Endothelial cell of umbilical vein (primary cell): ENCODE data around the gene CD46. TPM values are rescaled to one million over a fixed set of nuclear protein-coding genes. Genes with fewer than 3 reads are reported as not detected.
"Not testable (repeated sequence)": the region's sequence is repeated elsewhere in the genome, so short reads cannot be mapped to it uniquely, and the experiment has no call there.

Experiments used
- BruUV-seq: library from RNA; stranded (reverse); fragments of 400-500 nt; replicated peaks from 2 replicates; lab custom pipeline; 2021; lab: Mats Ljungman, UMichigan
- CTCF ChIA-PET: fragments of 300-600, 350-600 bp; sonication (Branson Sonifier 250); formaldehyde crosslinking; loops from one replicate; lab custom pipeline; 2021; ENCODE audit warnings: antibody characterized with exemption, inconsistent platforms; lab: Charles Lee
- POLR2A ChIA-PET: fragments of 300-600, 350-600 bp; sonication (Branson Sonifier 250); formaldehyde crosslinking; loops from one replicate; lab custom pipeline; 2021; ENCODE audit warnings: antibody characterized with exemption, inconsistent platforms; lab: Charles Lee
- DNase-seq: peaks from one replicate; pipeline ENCODE4 v3.0.0-alpha.2; 2011; ENCODE audit warnings: low read depth, low spot score
- FAIRE-seq: peaks from 2 replicates; lab custom pipeline; 2011; peaks lifted over from hg19 to GRCh38; lab: Jason Lieb, UNC
- H2AFZ ChIP-seq: 2 replicates; pipeline ENCODE4 v1.6.0; 2012; ENCODE audit warnings: low read depth, low read length, control low read depth, inconsistent platforms
- H3K27ac ChIP-seq: 2 replicates; pipeline ENCODE4 v1.5.1; 2011; ENCODE audit warnings: low read depth, mild to moderate bottlenecking, control low read depth, low read length, moderate library complexity; ENCODE audit not compliant: insufficient read depth
- H3K27me3 ChIP-seq, 2 experiments: 2 replicates each; pipeline versions ENCODE4 v1.6.0 to v1.6.1; 2011; ENCODE audit warnings: low read length in 2 of 2, mixed read lengths in 1 of 2; ENCODE audit not compliant: control insufficient read depth in 2 of 2, insufficient read depth in 2 of 2
- H3K36me3 ChIP-seq, 2 experiments: 2 replicates in 1 of 2; 3 replicates in 1 of 2; pipeline ENCODE4 v1.5.1; 2011; ENCODE audit warnings: low read length in 2 of 2, mild to moderate bottlenecking in 1 of 2, moderate library complexity in 1 of 2; ENCODE audit not compliant: control insufficient read depth in 2 of 2, insufficient read depth in 2 of 2; ENCODE audit errors: extremely low read depth in 1 of 2
- H3K4me1 ChIP-seq: 3 replicates; pipeline ENCODE4 v1.5.1; 2011; ENCODE audit warnings: mild to moderate bottlenecking, low read length; ENCODE audit not compliant: control insufficient read depth, insufficient read depth; ENCODE audit errors: extremely low read depth
- H3K4me2 ChIP-seq: 2 replicates; pipeline ENCODE4 v1.6.1; 2011; ENCODE audit warnings: low read length, control low read depth, mixed read lengths; ENCODE audit not compliant: insufficient read depth
- H3K4me3 ChIP-seq, 3 experiments: fragments of 200-600 bp in 1 of 3; sonication (generic), shearing (Covaris generic) in 1 of 3; replicated peaks in 1 of 3; 2 replicates each; pipeline ENCODE4 v1.5.1; 2011 to 2016; ENCODE audit warnings: control low read depth in 3 of 3, low read length in 3 of 3, mild to moderate bottlenecking in 2 of 3, inconsistent platforms in 1 of 3, low read depth in 1 of 3, moderate library complexity in 1 of 3; ENCODE audit not compliant: insufficient read depth in 1 of 3
- H3K79me2 ChIP-seq: 2 replicates; pipeline ENCODE4 v1.6.0; 2012; ENCODE audit warnings: low read length, inconsistent platforms; ENCODE audit not compliant: control insufficient read depth, insufficient read depth
- H3K9ac ChIP-seq: replicated peaks from 2 replicates; pipeline ENCODE3; 2011; ENCODE audit warnings: low read length, control low read depth; ENCODE audit not compliant: insufficient read depth; ENCODE audit errors: extremely low read depth
- H3K9me1 ChIP-seq: replicated peaks from 3 replicates; pipeline ENCODE4 v1.6.0; 2011; ENCODE audit warnings: mild to moderate bottlenecking, low read length; ENCODE audit not compliant: control insufficient read depth, insufficient read depth; ENCODE audit errors: extremely low read depth
- H3K9me3 ChIP-seq: replicated peaks from 2 replicates; pipeline ENCODE4 v1.5.1; 2012; ENCODE audit warnings: low read length, inconsistent platforms; ENCODE audit not compliant: control insufficient read depth, insufficient read depth
- H4K20me1 ChIP-seq: replicated peaks from 2 replicates; pipeline ENCODE3; 2011; ENCODE audit warnings: mild to moderate bottlenecking, low read length; ENCODE audit not compliant: control insufficient read depth, insufficient read depth; ENCODE audit errors: extremely low read depth
- CTCF ChIP-seq, 2 donors: IDR thresholded peaks; 1 replicate in 1 of 2; 2 replicates in 1 of 2; pipeline ENCODE4 v1.5.1; 2011; ENCODE audit warnings: low read length in 2 of 2, mild to moderate bottlenecking in 2 of 2, moderate library complexity in 2 of 2, control low read depth in 1 of 2, inconsistent platforms in 1 of 2, low read depth in 1 of 2; ENCODE audit not compliant: insufficient read depth in 1 of 2; ENCODE audit errors: extremely low read depth in 1 of 2
- EZH2 ChIP-seq: IDR thresholded peaks from 2 replicates; pipeline ENCODE4 v1.6.1; 2012; ENCODE audit warnings: borderline replicate concordance, low read depth, mild to moderate bottlenecking, moderate library complexity, low read length, inconsistent platforms; ENCODE audit not compliant: severe bottlenecking
- FOS ChIP-seq: IDR thresholded peaks from 2 replicates; pipeline ENCODE4 v1.6.1; 2011; ENCODE audit warnings: mild to moderate bottlenecking, low read length, moderate library complexity, borderline replicate concordance; ENCODE audit not compliant: insufficient read depth
- GATA2 ChIP-seq: IDR thresholded peaks from 2 replicates; pipeline ENCODE4 v1.7.0; 2011; ENCODE audit warnings: low read depth, mild to moderate bottlenecking, moderate library complexity, mixed read lengths, low read length; ENCODE audit not compliant: insufficient read length, insufficient read depth
- JUN ChIP-seq: IDR thresholded peaks from 2 replicates; pipeline ENCODE4 v1.6.1; 2011; ENCODE audit warnings: borderline replicate concordance, low read depth; ENCODE audit not compliant: insufficient read length, insufficient read depth
- MAX ChIP-seq: IDR thresholded peaks from 2 replicates; pipeline ENCODE4 v1.6.1; 2011; ENCODE audit not compliant: insufficient read depth, insufficient read length
- MYC ChIP-seq: IDR thresholded peaks from one replicate; pipeline ENCODE4 v1.6.1; 2011; ENCODE audit warnings: mild to moderate bottlenecking, low read depth, low read length
- POLR2A ChIP-seq: IDR thresholded peaks from 2 replicates; pipeline ENCODE4 v1.6.1; 2012; ENCODE audit warnings: low read depth, mild to moderate bottlenecking, control low read depth, low read length
- POLR2AphosphoS5 ChIP-seq: IDR thresholded peaks from 2 replicates; pipeline ENCODE4 v1.6.1; 2012; ENCODE audit warnings: low read depth, mild to moderate bottlenecking, control low read depth, low read length, moderate library complexity; ENCODE audit not compliant: insufficient read depth
- dilution Hi-C: fragments of 300-500 bp; cut with MboI; formaldehyde crosslinking; loops from one replicate; pipeline ENCODE4 v1.15.0; 2019; ENCODE audit warnings: low sequenced_read_pairs; ENCODE audit not compliant: extremely low pct_ligation_motif_present
- intact Hi-C: fragments of 100-400 bp; cut with micrococcal nuclease; formaldehyde crosslinking; loops from one replicate; pipeline ENCODE4 v1.10.0; 2022
- polyA plus RNA-seq, 4 experiments: library from polyadenylated mRNA; depleted of rRNA in 3 of 4; stranded (reverse) in 3 of 4; unstranded in 1 of 4; fragments of >200 nt; gene quantifications; 2 replicates each; pipeline versions ENCODE4 v1.2.1 to v1.2.3, GENCODE V29; 2011 to 2012; ENCODE audit warnings: missing spikeins in 1 of 4
- total RNA-seq: library from RNA; stranded (reverse); gene quantifications from 2 replicates; pipeline ENCODE4 v1.2.3, GENCODE V29; 2021

Gene CD46
- total and polyA plus RNA-seq, 2 donors (not counting 3 experiments of a cell fraction or from before 2014, with no cell fraction given), result 134 to 256 TPM

- H3K4me3 ChIP-seq, POLR2A ChIA-PET, CTCF ChIA-PET, H3K4me1 ChIP-seq, BruUV-seq, H3K36me3 ChIP-seq, H3K27ac ChIP-seq, H3K9me1 ChIP-seq, H3K9me3 ChIP-seq, DNase-seq, H3K4me2 ChIP-seq, H2AFZ ChIP-seq, H4K20me1 ChIP-seq, H3K79me2 ChIP-seq, H3K9ac ChIP-seq, H3K27me3 ChIP-seq, intact Hi-C loops, FAIRE-seq, dilution Hi-C loops: not testable (repeated sequence)
Measured at GRCh38 chr1:207708004-207708403, 43.9 kb upstream of the CD46 start.

GRCh38 chr1:207711285-207711684, 40.6 kb upstream of the CD46 start:
- no peak overlapping the region for H3K4me3 ChIP-seq
- dilution Hi-C loops, result no loop called here
- H4K20me1 ChIP-seq, result no peaks in the 10 kb centered on the region
- FAIRE-seq (peak; percentile 31), DNase-seq (peak; percentile 14)
- no peaks in the 10 kb centered on the region for H3K79me2 ChIP-seq
- no peak overlapping the region for H3K4me2 ChIP-seq
- H3K9ac ChIP-seq, result no peak overlapping the region
- CTCF ChIA-PET, result interaction anchor here (2.9 kb wide), 1 partner anchor 86 kb away, joined by 18 read pairs; no protein-coding TSS in a partner anchor
- H3K27me3 ChIP-seq, result peaks cover 0 to 2% of the 10 kb centered on the region in 2 experiments
- no peaks in the 10 kb centered on the region for H3K4me1 ChIP-seq
- POLR2A ChIA-PET, result interaction anchor here (0.6 kb wide), 1 partner anchor 130 kb away, joined by 4 read pairs; no protein-coding TSS in a partner anchor
- H3K9me3 ChIP-seq, result no peaks in the 10 kb centered on the region
- no peak overlapping the region for H2AFZ ChIP-seq
- TF ChIP-seq CTCF (IDR thresholded peaks at IDR 0.05; ENCODE audit: extremely low read depth in 1 of 2, insufficient read depth in 1 of 2, low read depth in 1 of 2, low read length in 2 of 2), result no peak
- TF ChIP-seq FOS, result no peak
- no peak for TF ChIP-seq GATA2
- no peak for TF ChIP-seq EZH2
- no peak for TF ChIP-seq POLR2A
- TF ChIP-seq POLR2AphosphoS5, result no peak
- no peak for TF ChIP-seq MYC
- no peak for TF ChIP-seq MAX
- TF ChIP-seq JUN, result no peak
- H3K27ac ChIP-seq, result no peak overlapping the region
- no peaks in the 10 kb centered on the region for H3K36me3 ChIP-seq
- no TSS peak for BruUV-seq
- H3K9me1 ChIP-seq, result no peaks in the 10 kb centered on the region
- intact Hi-C loops, result loop anchor here (1.0 kb wide), 1 partner anchor 86 kb away; no protein-coding TSS in a partner anchor

DNA sequence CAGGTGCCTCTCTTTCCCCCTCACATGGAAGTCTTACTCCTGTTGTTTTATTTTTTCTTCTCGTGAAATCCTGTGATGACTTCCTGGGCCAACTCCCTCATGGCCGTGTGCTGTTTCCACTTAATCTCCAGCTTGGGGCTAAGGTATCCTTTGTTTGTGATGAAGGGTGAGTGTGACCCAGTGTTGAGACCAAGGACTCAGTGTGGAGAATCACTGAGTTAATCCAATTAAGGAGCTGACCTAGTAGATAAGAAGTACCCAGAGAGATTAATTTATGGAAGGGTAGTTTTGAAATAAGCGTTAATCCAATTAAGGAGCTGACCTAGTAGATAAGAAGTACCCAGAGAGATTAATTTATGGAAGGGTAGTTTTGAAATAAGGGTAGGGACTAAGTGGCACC, 39.2 kb upstream of the CD46 start:
- H3K36me3 ChIP-seq, H3K27ac ChIP-seq, FAIRE-seq, H3K27me3 ChIP-seq, H2AFZ ChIP-seq, intact Hi-C loops, H3K9me3 ChIP-seq, H3K9me1 ChIP-seq, H3K4me1 ChIP-seq, H3K4me2 ChIP-seq, dilution Hi-C loops, DNase-seq, H3K4me3 ChIP-seq, H3K9ac ChIP-seq, POLR2A ChIA-PET, H3K79me2 ChIP-seq, BruUV-seq, H4K20me1 ChIP-seq: not testable (repeated sequence)
- CTCF ChIA-PET, result interaction anchor here (2.9 kb wide), 1 partner anchor 85 kb away, joined by 18 read pairs; no protein-coding TSS in a partner anchor
